BE2C (cell line): ENCODE data around the gene ATP9B.
"Not testable (repeated sequence)": the region's sequence is repeated elsewhere in the genome, so short reads cannot be mapped to it uniquely, and the experiment has no call there.

Experiments used
- DNase-seq: peaks from one replicate; pipeline ENCODE4 v3.0.0-alpha.2; 2020
- H3K27me3 ChIP-seq: fragments of 250-450 bp; sonication (Bioruptor Pico); 2 replicates; pipeline ENCODE4 v1.5.1; 2020; ENCODE audit warnings: mild to moderate bottlenecking
- H3K36me3 ChIP-seq: fragments of 250-450 bp; sonication (Bioruptor Pico); 2 replicates; pipeline ENCODE4 v1.5.1; 2020; ENCODE audit warnings: mild to moderate bottlenecking
- H3K4me1 ChIP-seq: fragments of 250-450 bp; sonication (Bioruptor Pico); 2 replicates; pipeline ENCODE4 v1.5.1; 2020
- H3K4me3 ChIP-seq: 2 replicates; pipeline ENCODE4 v1.5.1; 2011; ENCODE audit warnings: low read depth, low read length
- H3K9me3 ChIP-seq: fragments of 250-450 bp; sonication (Bioruptor Pico); 2 replicates; pipeline ENCODE4 v1.5.1; 2020
- TF ChIP-seq, protein P1 (sequence below): IDR thresholded peaks from 2 replicates; pipeline ENCODE4 v1.5.1; 2012; ENCODE audit warnings: mild to moderate bottlenecking, low read depth, low read length

ATP9B gene

DNA sequence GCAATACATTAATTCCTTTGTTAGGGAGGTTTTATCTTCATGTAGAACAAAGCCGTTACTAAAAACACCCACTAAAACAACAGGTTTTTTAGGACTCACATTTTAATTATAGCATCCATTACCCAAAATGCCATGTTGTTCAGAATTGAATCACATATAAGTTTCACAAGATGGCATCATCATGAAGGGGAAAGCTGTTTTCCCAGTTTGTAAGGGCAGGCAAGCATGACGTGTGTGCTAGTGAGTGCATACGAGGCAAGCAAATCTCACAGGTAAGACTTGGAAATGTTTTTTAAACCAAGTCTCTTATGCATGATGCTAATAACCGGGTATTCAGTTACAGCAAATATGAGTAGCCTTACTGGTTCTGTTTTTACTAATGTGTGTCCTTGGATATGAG is 214.7 kb downstream of the ATP9B start:
- Histone ChIP-seq H3K9me3 (no peaks in the 10 kb centered on the region), H3K4me1 (no peaks in the 10 kb centered on the region), H3K4me3 (peak overlapping the region; percentile 26), H3K27me3 (no peaks in the 10 kb centered on the region), H3K36me3 (no peaks in the 10 kb centered on the region)
- TF ChIP-seq, protein P1, sequence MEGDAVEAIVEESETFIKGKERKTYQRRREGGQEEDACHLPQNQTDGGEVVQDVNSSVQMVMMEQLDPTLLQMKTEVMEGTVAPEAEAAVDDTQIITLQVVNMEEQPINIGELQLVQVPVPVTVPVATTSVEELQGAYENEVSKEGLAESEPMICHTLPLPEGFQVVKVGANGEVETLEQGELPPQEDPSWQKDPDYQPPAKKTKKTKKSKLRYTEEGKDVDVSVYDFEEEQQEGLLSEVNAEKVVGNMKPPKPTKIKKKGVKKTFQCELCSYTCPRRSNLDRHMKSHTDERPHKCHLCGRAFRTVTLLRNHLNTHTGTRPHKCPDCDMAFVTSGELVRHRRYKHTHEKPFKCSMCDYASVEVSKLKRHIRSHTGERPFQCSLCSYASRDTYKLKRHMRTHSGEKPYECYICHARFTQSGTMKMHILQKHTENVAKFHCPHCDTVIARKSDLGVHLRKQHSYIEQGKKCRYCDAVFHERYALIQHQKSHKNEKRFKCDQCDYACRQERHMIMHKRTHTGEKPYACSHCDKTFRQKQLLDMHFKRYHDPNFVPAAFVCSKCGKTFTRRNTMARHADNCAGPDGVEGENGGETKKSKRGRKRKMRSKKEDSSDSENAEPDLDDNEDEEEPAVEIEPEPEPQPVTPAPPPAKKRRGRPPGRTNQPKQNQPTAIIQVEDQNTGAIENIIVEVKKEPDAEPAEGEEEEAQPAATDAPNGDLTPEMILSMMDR = no peak
- DNase-seq = no peak

DNA sequence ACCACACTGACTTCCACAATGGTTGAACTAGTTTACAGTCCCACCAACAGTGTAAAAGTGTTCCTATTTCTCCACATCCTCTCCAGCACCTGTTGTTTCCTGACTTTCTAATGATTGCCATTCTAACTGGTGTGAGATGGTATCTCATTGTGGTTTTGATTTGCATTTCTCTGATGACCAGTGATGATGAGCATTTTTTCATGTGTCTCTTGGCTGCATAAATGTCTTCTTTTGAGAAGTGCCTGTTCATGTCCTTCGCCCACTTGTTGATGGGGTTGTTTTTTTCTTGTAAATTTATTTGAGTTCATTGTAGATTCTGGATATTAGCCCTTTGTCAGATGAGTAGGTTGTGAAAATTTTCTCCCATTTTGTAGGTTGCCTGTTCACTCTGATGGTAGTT is 216.0 kb downstream of the ATP9B start:
- H3K27me3 ChIP-seq, H3K36me3 ChIP-seq, H3K4me1 ChIP-seq, DNase-seq, H3K4me3 ChIP-seq, H3K9me3 ChIP-seq: not testable (repeated sequence)

DNA sequence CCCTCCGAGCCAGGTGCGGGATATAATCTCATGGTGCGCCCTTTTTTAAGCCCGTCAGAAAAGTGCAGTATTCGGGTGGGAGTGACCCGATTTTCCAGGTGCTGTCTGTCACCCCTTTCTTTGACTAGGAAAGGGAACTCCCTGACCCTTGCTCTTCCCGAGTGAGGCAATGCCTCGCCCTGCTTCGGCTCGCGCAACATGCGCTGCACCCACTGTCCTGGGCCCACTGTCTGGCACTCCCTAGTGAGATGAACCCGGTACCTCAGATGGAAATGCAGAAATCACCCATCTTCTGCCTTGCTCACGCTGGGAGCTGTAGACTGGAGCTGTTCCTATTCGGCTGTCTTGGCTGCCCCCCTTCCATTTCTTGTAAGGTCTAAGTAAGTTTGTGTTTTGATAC is 221.2 kb downstream of the ATP9B start:
- DNase-seq, H3K4me3 ChIP-seq, H3K36me3 ChIP-seq, H3K27me3 ChIP-seq, H3K4me1 ChIP-seq, H3K9me3 ChIP-seq: not testable (repeated sequence)

- TF ChIP-seq, protein P1 = no peak
- H3K4me1 ChIP-seq = no peaks in the 10 kb centered on the region
Observed at GRCh38 chr18:79290876-79291275, 221.7 kb downstream of the ATP9B start.

DNA sequence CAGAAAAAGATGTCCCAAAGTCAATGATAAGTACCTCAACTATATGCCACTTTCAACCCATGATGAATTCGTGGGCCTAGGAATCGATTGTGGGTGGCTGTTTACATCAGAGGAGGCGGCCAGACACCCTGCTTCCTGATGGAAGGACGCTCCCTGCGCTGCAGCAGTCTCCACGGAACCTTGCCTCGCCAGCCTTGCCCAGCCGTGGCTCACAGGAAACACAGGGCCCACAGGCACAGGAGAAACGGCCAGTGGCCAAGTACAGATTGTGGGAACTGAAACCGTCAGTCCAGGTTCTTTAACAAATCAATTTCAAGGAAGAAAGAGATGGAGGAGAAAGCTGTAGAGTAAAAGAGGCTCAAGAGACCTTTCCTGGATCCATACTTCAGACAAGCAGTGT is 225.0 kb downstream of the ATP9B start:
- no peaks in the 10 kb centered on the region for H3K36me3 ChIP-seq
- H3K9me3 ChIP-seq = no peaks in the 10 kb centered on the region
- DNase-seq = no peak
- no peaks in the 10 kb centered on the region for H3K4me1 ChIP-seq
- TF ChIP-seq, protein P1 = no peak
- no peaks in the 10 kb centered on the region for H3K27me3 ChIP-seq
- no peak overlapping the region for H3K4me3 ChIP-seq

More at GRCh38 chr18:79290876-79291275, 221.7 kb downstream of the ATP9B start:
- no peaks in the 10 kb centered on the region for H3K9me3 ChIP-seq
- no peaks in the 10 kb centered on the region for H3K27me3 ChIP-seq
- DNase-seq = no peak
- no peaks in the 10 kb centered on the region for H3K36me3 ChIP-seq
- H3K4me3 ChIP-seq = no peak overlapping the region

DNA sequence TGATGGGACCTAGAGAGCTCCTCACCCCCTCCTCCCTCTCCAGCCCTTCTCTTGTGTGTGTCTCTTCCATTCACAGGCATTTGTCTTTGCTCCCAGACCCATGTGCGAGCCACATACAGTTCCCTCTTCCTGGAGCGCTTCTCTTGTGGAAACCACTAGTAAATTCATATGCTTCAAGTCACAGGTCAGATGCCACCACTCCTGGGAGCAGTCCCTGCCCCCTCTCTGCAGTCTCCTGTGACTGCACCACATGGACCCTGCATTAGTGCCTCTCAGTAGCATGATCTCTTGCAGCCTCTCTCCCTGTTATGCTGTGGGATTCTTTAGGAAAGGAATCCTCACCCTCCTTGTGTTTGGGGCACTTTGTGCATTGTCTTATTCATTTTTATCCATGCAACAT is 230.1 kb downstream of the ATP9B start:
- no peaks in the 10 kb centered on the region for H3K27me3 ChIP-seq
- DNase-seq = no peak
- TF ChIP-seq, protein P1 = no peak

GRCh38 chr18:79299711-79300110 is 230.5 kb downstream of the ATP9B start:
- Histone ChIP-seq H3K4me1 (no peaks in the 10 kb centered on the region), H3K4me3 (no peak overlapping the region), H3K27me3 (no peaks in the 10 kb centered on the region), H3K9me3 (no peaks in the 10 kb centered on the region), H3K36me3 (no peaks in the 10 kb centered on the region)
- TF ChIP-seq, protein P1 = no peak
- no peak for DNase-seq

More for the DNA sequence above, 230.1 kb downstream of the ATP9B start:
- Histone ChIP-seq H3K4me1 (no peaks in the 10 kb centered on the region), H3K36me3 (no peaks in the 10 kb centered on the region), H3K4me3 (no peak overlapping the region), H3K9me3 (no peaks in the 10 kb centered on the region)
